ENCODE measurements around the gene RBCK1. TPM values are rescaled to one million over a fixed set of nuclear protein-coding genes. Genes with fewer than 3 reads are reported as not detected.

Gene RBCK1
- total and polyA plus RNA-seq, 9 of the 15 experiments (the other 6 are each of a cell fraction or from before 2014, with no cell fraction given) = 5.9 to 59.3 (median 26.5) TPM

GRCh38 chr20:440636-441035, 32.5 kb downstream of the RBCK1 start:
- ChIA-PET CTCF (ENCODE audit: low intra/inter-chr PET ratio) (no interaction called here), POLR2A (no interaction called here)
- no peak for TF ChIP-seq KDM4B (IDR thresholded peaks at IDR 0.05; ENCODE audit: borderline replicate concordance in 2 of 2, low read depth in 1 of 2)
- FAIRE-seq (no peak), ATAC-seq (no peak), DNase-seq (ENCODE audit: extremely low read depth in 1 of 4, low spot score in 3 of 4) (no peak)
- H2AFZ ChIP-seq (ENCODE audit: low read depth, low read length) = no peak overlapping the region
- no peak overlapping the region for H3K9ac ChIP-seq (ENCODE audit: insufficient read depth in 1 of 2, low read depth in 2 of 2, low read length in 2 of 2)
- no peak overlapping the region for H3K4me3 ChIP-seq
- peaks cover 2% of the 10 kb centered on the region for H3K9me1 ChIP-seq (ENCODE audit: control insufficient read depth, insufficient read depth, low read length)
- 94% methylated on average over 12 of the region's 13 CpGs for WGBS (ENCODE audit: insufficient coverage, low coverage, missing lambda C conversion rate)
- peaks cover 0 to 8% of the 10 kb centered on the region in 2 experiments; a peak in 3 of 5 replicates for H3K4me1 ChIP-seq (replicated peaks in 1 of 2; ENCODE audit: control insufficient read depth in 2 of 2, insufficient read depth in 2 of 2, low read length in 2 of 2)
- no peak overlapping the region for H3K4me2 ChIP-seq (ENCODE audit: insufficient read depth, low read length)
- H3K27me3 ChIP-seq (ENCODE audit: control insufficient read depth in 2 of 2, insufficient read depth in 2 of 2, low read length in 2 of 2) = no peaks in the 10 kb centered on the region
- intact Hi-C loops (cut with micrococcal nuclease) (no loop called here), in situ Hi-C loops (cut with MboI) (no loop called here)
- peaks cover 4% of the 10 kb centered on the region; the same call in 1 of the 2 replicates for H4K20me1 ChIP-seq (replicated peaks; ENCODE audit: control insufficient read depth, insufficient read depth, low read length)
- BruUV-seq (replicated peaks) = no TSS peak
- H3K9me3 ChIP-seq (replicated peaks; ENCODE audit: control insufficient read depth, insufficient read depth, low read depth, low read length) = no peaks in the 10 kb centered on the region
- H3K27ac ChIP-seq (ENCODE audit: extremely low read depth, low read depth, low read length) = no peak overlapping the region
- H3K79me2 ChIP-seq (ENCODE audit: control insufficient read depth, insufficient read depth, low read length) = peaks cover 18% of the 10 kb centered on the region; the same call in 1 of the 3 replicates
- peaks cover 91% of the 10 kb centered on the region for H3K36me3 ChIP-seq (ENCODE audit: control insufficient read depth, insufficient read depth, low read length)

GRCh38 chr20:443223-443775, 35.2 kb downstream of the RBCK1 start:
- CTCF ChIA-PET (ENCODE audit: low intra/inter-chr PET ratio) = no interaction called here
- Histone ChIP-seq H3K4me3 (no peak overlapping the region), H3K4me1 (replicated peaks in 1 of 2; ENCODE audit: control insufficient read depth in 2 of 2, insufficient read depth in 2 of 2, low read length in 2 of 2) (peaks cover 0 to 12% of the 10 kb centered on the region in 2 experiments; a peak in 3 of 5 replicates), H3K4me2 (ENCODE audit: insufficient read depth, low read length) (no peak overlapping the region), H3K27ac (ENCODE audit: extremely low read depth, low read depth, low read length) (no peak overlapping the region), H3K27me3 (ENCODE audit: control insufficient read depth in 2 of 2, insufficient read depth in 2 of 2, low read length in 2 of 2) (no peaks in the 10 kb centered on the region), H2AFZ (ENCODE audit: low read depth, low read length) (no peak overlapping the region), H3K9me3 (replicated peaks; ENCODE audit: control insufficient read depth, insufficient read depth, low read depth, low read length) (no peaks in the 10 kb centered on the region), H3K79me2 (ENCODE audit: control insufficient read depth, insufficient read depth, low read length) (peaks cover 25% of the 10 kb centered on the region), H4K20me1 (replicated peaks; ENCODE audit: control insufficient read depth, insufficient read depth, low read length) (peaks cover 4% of the 10 kb centered on the region), H3K9ac (ENCODE audit: insufficient read depth in 1 of 2, low read depth in 2 of 2, low read length in 2 of 2) (no peak overlapping the region), H3K9me1 (ENCODE audit: control insufficient read depth, insufficient read depth, low read length) (peaks cover 6% of the 10 kb centered on the region), H3K36me3 (ENCODE audit: control insufficient read depth, insufficient read depth, low read length) (peaks cover 84% of the 10 kb centered on the region)
- BruUV-seq (replicated peaks) = no TSS peak
- POLR2A ChIA-PET = no interaction called here
- in situ Hi-C loops (cut with MboI) (no loop called here), intact Hi-C loops (cut with micrococcal nuclease) (no loop called here)
- WGBS (ENCODE audit: insufficient coverage, low coverage, missing lambda C conversion rate) = 90% methylated on average over 4 of the region's 4 CpGs
- no peak for DNase-seq (ENCODE audit: extremely low read depth in 1 of 4, low spot score in 3 of 4)
- no peak for ATAC-seq
- no peak for FAIRE-seq
- TF ChIP-seq DEAF1 (CRISPR knock-in tag; IDR thresholded peaks at IDR 0.05) (no peak), PCBP2 (IDR thresholded peaks at IDR 0.05; ENCODE audit: low read depth, low read length, poor library complexity, severe bottlenecking) (no peak), CAMTA2 (CRISPR knock-in tag; conservative IDR thresholded peaks at IDR 0.05) (no peak), GTF3C2 (IDR thresholded peaks at IDR 0.05; ENCODE audit: borderline replicate concordance, extremely low read depth, insufficient read length) (no peak), SMARCB1 (IDR thresholded peaks at IDR 0.05; ENCODE audit: insufficient read length, low read depth) (no peak), BRF1 (IDR thresholded peaks at IDR 0.05; ENCODE audit: borderline replicate concordance, extremely low read depth, insufficient read length) (no peak), RBM22 (IDR thresholded peaks at IDR 0.05; ENCODE audit: low read depth, low read length, poor library complexity, severe bottlenecking) (no peak), ILK (tag; IDR thresholded peaks at IDR 0.05; ENCODE audit: borderline replicate concordance, low read depth) (no peak), DDX20 (tag; IDR thresholded peaks at IDR 0.05; ENCODE audit: low read depth) (no peak)
